ENCODE measurements around the gene ENTPD7. TPM values are rescaled to one million over a fixed set of nuclear protein-coding genes. Genes with fewer than 3 reads are reported as not detected.

The ENTPD7 gene
- total and polyA plus RNA-seq, 9 of the 15 experiments (the other 6 are each of a cell fraction or from before 2014, with no cell fraction given), result 1.4 to 13.9 (median 8.5) TPM

- no TSS peak for BruUV-seq (replicated peaks)
- DNase-seq (ENCODE audit: extremely low read depth in 1 of 4, low spot score in 3 of 4), result no peak
- in situ Hi-C loops (cut with MboI) (no loop called here), intact Hi-C loops (cut with micrococcal nuclease) (no loop called here)
- 100% methylated on average over 1 of the region's 1 CpG for WGBS (ENCODE audit: insufficient coverage, low coverage, missing lambda C conversion rate)
- H3K4me1 ChIP-seq (replicated peaks in 1 of 2; ENCODE audit: control insufficient read depth in 2 of 2, insufficient read depth in 2 of 2, low read length in 2 of 2), result no peaks in the 10 kb centered on the region
- TF ChIP-seq ZNF778 (CRISPR knock-in tag; IDR thresholded peaks at IDR 0.05) (no peak), MTA1 (IDR thresholded peaks at IDR 0.05; ENCODE audit: borderline replicate concordance) (no peak), ARNT (IDR thresholded peaks at IDR 0.05) (no peak), HBP1 (CRISPR knock-in tag; IDR thresholded peaks at IDR 0.05) (no peak), MLLT1 (IDR thresholded peaks at IDR 0.05) (no peak), ZBTB17 (CRISPR knock-in tag; IDR thresholded peaks at IDR 0.05) (no peak), NFIC (IDR thresholded peaks at IDR 0.05) (no peak)
- TF ChIP-seq, protein P1, sequence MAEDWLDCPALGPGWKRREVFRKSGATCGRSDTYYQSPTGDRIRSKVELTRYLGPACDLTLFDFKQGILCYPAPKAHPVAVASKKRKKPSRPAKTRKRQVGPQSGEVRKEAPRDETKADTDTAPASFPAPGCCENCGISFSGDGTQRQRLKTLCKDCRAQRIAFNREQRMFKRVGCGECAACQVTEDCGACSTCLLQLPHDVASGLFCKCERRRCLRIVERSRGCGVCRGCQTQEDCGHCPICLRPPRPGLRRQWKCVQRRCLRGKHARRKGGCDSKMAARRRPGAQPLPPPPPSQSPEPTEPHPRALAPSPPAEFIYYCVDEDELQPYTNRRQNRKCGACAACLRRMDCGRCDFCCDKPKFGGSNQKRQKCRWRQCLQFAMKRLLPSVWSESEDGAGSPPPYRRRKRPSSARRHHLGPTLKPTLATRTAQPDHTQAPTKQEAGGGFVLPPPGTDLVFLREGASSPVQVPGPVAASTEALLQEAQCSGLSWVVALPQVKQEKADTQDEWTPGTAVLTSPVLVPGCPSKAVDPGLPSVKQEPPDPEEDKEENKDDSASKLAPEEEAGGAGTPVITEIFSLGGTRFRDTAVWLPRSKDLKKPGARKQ (CRISPR knock-in tag; IDR thresholded peaks at IDR 0.05), result no peak
- H4K20me1 ChIP-seq (replicated peaks; ENCODE audit: control insufficient read depth, insufficient read depth, low read length), result no peaks in the 10 kb centered on the region
- no peak for FAIRE-seq
- H3K9ac ChIP-seq (ENCODE audit: insufficient read depth in 1 of 2, low read depth in 2 of 2, low read length in 2 of 2), result no peak overlapping the region
- no peak overlapping the region for H3K4me3 ChIP-seq
- H3K27ac ChIP-seq (ENCODE audit: extremely low read depth, low read depth, low read length), result no peak overlapping the region
- no peak overlapping the region for H2AFZ ChIP-seq (ENCODE audit: low read depth, low read length)
- no peak overlapping the region for H3K4me2 ChIP-seq (ENCODE audit: insufficient read depth, low read length)
- CTCF ChIA-PET (ENCODE audit: low intra/inter-chr PET ratio), result no interaction called here
- no peak for ATAC-seq
- POLR2A ChIA-PET, result no interaction called here
- no peaks in the 10 kb centered on the region for H3K9me3 ChIP-seq (replicated peaks; ENCODE audit: control insufficient read depth, insufficient read depth, low read depth, low read length)
- no peaks in the 10 kb centered on the region for H3K9me1 ChIP-seq (ENCODE audit: control insufficient read depth, insufficient read depth, low read length)
- H3K79me2 ChIP-seq (ENCODE audit: control insufficient read depth, insufficient read depth, low read length), result no peaks in the 10 kb centered on the region
- H3K27me3 ChIP-seq (ENCODE audit: control insufficient read depth in 2 of 2, insufficient read depth in 2 of 2, low read length in 2 of 2), result no peaks in the 10 kb centered on the region
- peaks cover 7% of the 10 kb centered on the region; the same call in 1 of the 3 replicates for H3K36me3 ChIP-seq (ENCODE audit: control insufficient read depth, insufficient read depth, low read length)
These were observed 15.5 kb downstream of the ENTPD7 start for GRCh38 chr10:99674762-99675161.
